Breast epithelium (tissue), 4 donors: Measurements from ENCODE around the gene FCSK. TPM values are rescaled to one million over a fixed set of nuclear protein-coding genes. Genes with fewer than 3 reads are reported as not detected.

Experiments
- DNase-seq, 2 donors: peaks; one replicate each; pipeline ENCODE4 v3.0.0-alpha.2; 2019; ENCODE audit warnings: low spot score in 2 of 2
- H3K27ac ChIP-seq, 2 donors: fragments of 200-600 bp; sonication (generic) in 1 of 2; one replicate each; pipeline ENCODE4 v1.5.1; 2016 to 2019; ENCODE audit warnings: mild to moderate bottlenecking in 1 of 2
- H3K27me3 ChIP-seq, 2 donors: fragments of 200-600 bp; sonication (generic) in 1 of 2; one replicate each; pipeline versions ENCODE4 v1.5.1 to v1.6.0; 2017 to 2019; ENCODE audit warnings: control low read depth in 1 of 2, mild to moderate bottlenecking in 1 of 2
- H3K36me3 ChIP-seq: fragments of 200-600 bp; one replicate; pipeline ENCODE4 v1.5.1; 2019
- H3K4me1 ChIP-seq, 2 donors: fragments of 200-600 bp; sonication (generic); one replicate each; pipeline ENCODE4 v1.5.1; 2016 to 2019; ENCODE audit warnings: control low read depth in 1 of 2
- H3K4me3 ChIP-seq, 3 donors: fragments of 200-600 bp; sonication (generic); 1 replicate in 2 of 3; 2 replicates in 1 of 3; pipeline ENCODE4 v1.5.1; 2016 to 2019; ENCODE audit warnings: mild to moderate bottlenecking in 3 of 3, moderate library complexity in 2 of 3
- H3K9me3 ChIP-seq, 2 donors: fragments of 200-600 bp; sonication (generic) in 1 of 2; one replicate each; pipeline ENCODE4 v1.5.1; 2016 to 2019; ENCODE audit warnings: control low read depth in 1 of 2
- POLR2A ChIP-seq: fragments of 450-650 bp; IDR thresholded peaks from one replicate; pipeline ENCODE4 v1.6.1; 2016; ENCODE audit warnings: antibody characterized with exemption, mild to moderate bottlenecking, moderate library complexity
- POLR2AphosphoS5 ChIP-seq, 3 donors: sonication (generic); formaldehyde crosslinking; IDR thresholded peaks; one replicate each; pipeline ENCODE4 v1.6.1; 2017; ENCODE audit warnings: antibody characterized with exemption in 3 of 3
- intact Hi-C: fragments of 100-400 bp; cut with DNase I; formaldehyde crosslinking; loops from one replicate; pipeline ENCODE4 v1.15.1; 2023; ENCODE audit warnings: low total_unique reads
- total RNA-seq, 3 donors: library from RNA; depleted of rRNA; stranded (reverse); fragments of >200 nt; gene quantifications; one replicate each; pipeline ENCODE4 v1.1.0, GENCODE V29; 2016
- TF ChIP-seq, protein P1 (sequence below), 3 donors: fragments of 450-650 bp; IDR thresholded peaks; one replicate each; pipeline ENCODE4 v1.5.1; 2016 to 2017; ENCODE audit warnings: antibody characterized with exemption in 3 of 3, mild to moderate bottlenecking in 3 of 3, moderate library complexity in 3 of 3

The FCSK gene
- total RNA-seq, 3 donors from 2014 or later = 10.7 to 27.8 (median 18.0) TPM

DNA sequence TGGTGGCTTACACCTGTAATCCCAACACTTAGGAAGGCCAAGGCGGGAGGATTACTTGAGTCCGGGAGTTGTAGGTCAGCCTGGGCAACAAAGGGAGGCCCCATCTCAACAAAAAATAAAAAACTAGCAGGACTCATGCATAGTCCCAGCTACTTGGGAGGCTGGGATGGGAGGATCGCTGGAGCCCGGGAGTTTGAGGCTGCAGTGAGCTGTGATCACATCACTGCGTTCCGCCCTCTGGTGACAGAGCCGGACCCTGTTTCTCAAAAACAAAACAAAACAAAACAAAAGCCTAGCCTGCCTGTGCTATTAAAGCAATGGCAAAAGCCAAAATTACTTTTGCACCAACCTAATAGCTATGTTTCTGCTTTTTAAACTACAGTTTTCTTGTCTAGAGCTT is 1.5 kb downstream of the FCSK start:
- no peak overlapping the region for H3K27ac ChIP-seq
- DNase-seq = no peak
- no peaks in the 10 kb centered on the region for H3K27me3 ChIP-seq
- TF ChIP-seq, protein P1, sequence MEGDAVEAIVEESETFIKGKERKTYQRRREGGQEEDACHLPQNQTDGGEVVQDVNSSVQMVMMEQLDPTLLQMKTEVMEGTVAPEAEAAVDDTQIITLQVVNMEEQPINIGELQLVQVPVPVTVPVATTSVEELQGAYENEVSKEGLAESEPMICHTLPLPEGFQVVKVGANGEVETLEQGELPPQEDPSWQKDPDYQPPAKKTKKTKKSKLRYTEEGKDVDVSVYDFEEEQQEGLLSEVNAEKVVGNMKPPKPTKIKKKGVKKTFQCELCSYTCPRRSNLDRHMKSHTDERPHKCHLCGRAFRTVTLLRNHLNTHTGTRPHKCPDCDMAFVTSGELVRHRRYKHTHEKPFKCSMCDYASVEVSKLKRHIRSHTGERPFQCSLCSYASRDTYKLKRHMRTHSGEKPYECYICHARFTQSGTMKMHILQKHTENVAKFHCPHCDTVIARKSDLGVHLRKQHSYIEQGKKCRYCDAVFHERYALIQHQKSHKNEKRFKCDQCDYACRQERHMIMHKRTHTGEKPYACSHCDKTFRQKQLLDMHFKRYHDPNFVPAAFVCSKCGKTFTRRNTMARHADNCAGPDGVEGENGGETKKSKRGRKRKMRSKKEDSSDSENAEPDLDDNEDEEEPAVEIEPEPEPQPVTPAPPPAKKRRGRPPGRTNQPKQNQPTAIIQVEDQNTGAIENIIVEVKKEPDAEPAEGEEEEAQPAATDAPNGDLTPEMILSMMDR (IDR thresholded peaks at IDR 0.05) = no peak
- TF ChIP-seq POLR2A = no peak
- no peak for TF ChIP-seq POLR2AphosphoS5 (IDR thresholded peaks at IDR 0.05)
- intact Hi-C loops = no loop called here
- no peaks in the 10 kb centered on the region for H3K9me3 ChIP-seq
- no peaks in the 10 kb centered on the region for H3K36me3 ChIP-seq
- H3K4me1 ChIP-seq = no peaks in the 10 kb centered on the region
- no peak overlapping the region for H3K4me3 ChIP-seq

DNA sequence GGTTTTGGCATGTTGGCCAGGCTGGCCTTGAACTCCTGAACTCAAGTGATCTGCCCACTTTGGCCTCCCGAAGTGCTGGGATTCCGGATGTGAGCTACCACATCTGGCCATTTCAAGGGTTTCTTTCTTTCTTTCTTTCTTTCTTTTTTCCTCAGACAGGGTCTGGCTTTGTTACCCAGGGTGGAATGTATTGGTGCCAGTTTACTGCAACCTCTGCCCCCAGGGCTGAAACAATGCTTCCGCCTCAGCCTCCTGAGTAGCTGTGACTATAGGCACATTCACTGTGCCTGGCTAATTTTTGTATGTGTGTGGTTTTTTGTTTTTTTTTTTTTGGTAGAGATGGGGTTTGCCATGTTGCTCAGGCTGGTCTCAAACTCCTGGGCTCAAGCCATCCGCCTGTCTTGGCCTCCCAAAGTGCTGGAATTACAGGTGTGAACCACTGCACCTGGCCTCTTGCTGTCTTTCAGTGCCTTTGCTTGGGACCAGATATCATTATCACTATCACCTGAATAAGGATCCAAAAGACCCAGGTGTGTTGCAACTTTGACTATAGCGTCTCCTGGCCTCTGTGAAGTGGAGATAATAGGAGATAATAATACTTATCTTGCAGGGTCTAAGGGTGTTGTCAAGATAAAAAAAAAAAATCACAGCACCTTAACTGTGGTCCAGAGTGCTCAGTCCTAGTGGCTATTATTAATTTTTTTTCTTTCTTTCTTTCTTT is 3.2 kb downstream of the FCSK start:
- H3K36me3 ChIP-seq = no peaks in the 10 kb centered on the region
- H3K27ac ChIP-seq = no peak overlapping the region
- H3K4me3 ChIP-seq = no peak overlapping the region
- no peaks in the 10 kb centered on the region for H3K4me1 ChIP-seq
- intact Hi-C loops = no loop called here
- no peaks in the 10 kb centered on the region for H3K27me3 ChIP-seq
- H3K9me3 ChIP-seq = no peaks in the 10 kb centered on the region
- TF ChIP-seq, protein P1 (IDR thresholded peaks at IDR 0.05) = no peak
- no peak for TF ChIP-seq POLR2A
- TF ChIP-seq POLR2AphosphoS5 (IDR thresholded peaks at IDR 0.05) = no peak
- DNase-seq = no peak

DNA sequence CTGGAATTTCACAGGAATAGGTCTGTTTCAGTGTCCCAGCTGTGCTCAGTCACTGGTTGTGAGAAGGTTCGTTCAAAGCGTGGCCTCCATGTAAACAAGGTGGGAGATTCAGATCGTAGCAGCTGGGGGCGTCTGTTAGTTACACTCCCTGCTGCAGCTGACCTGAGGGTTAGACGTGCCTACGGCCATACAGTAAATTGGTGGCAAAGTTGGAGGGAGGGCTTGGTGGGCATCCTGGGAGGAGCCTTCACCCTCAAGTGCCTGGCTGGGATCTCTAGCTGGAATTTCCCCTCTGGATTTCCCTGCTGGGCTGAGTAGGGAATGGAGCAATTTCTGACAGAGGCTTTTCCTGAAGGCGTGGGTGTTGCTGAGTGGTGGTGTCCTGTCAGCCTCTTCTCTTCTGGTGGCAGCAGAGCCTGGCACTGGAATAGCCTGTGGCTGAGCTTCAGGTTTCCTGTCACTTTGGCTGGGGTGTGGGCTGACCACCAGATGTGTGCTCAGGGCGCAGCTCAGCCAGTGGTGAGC is 6.4 kb downstream of the FCSK start:
- Histone ChIP-seq H3K4me1 (no peaks in the 10 kb centered on the region), H3K4me3 (no peak overlapping the region), H3K27me3 (no peaks in the 10 kb centered on the region), H3K27ac (no peak overlapping the region), H3K9me3 (no peaks in the 10 kb centered on the region), H3K36me3 (no peaks in the 10 kb centered on the region)
- TF ChIP-seq, protein P1 (IDR thresholded peaks at IDR 0.05) = no peak
- no peak for DNase-seq
- intact Hi-C loops = no loop called here

DNA sequence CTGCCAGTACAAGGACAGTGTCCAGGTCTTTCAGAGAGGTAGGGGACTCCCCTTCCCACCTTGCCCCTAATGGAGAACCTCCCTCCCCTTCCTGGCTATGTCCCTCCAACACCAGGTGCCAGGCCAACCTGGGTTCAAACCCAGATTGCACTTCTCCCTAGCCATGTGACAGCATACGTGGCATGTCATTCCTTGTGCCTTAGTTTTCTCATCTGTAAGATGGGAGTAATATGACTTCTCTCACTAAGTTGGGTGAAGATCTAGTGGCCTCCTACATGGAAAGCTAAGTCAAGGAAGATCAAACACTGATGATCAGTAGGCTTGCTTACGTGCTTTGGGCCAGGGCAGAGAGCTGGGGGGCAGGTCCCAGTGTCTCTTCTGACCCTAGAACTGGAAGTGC is 8.8 kb downstream of the FCSK start:
- no peak overlapping the region for H3K27ac ChIP-seq
- H3K9me3 ChIP-seq = no peaks in the 10 kb centered on the region
- no peaks in the 10 kb centered on the region for H3K4me1 ChIP-seq
- no peak overlapping the region for H3K4me3 ChIP-seq
- intact Hi-C loops = no loop called here
- H3K36me3 ChIP-seq = no peaks in the 10 kb centered on the region
- TF ChIP-seq POLR2A (no peak), POLR2AphosphoS5 (IDR thresholded peaks at IDR 0.05) (no peak)
- TF ChIP-seq, protein P1 (IDR thresholded peaks at IDR 0.05) = no peak
- no peak for DNase-seq
- no peaks in the 10 kb centered on the region for H3K27me3 ChIP-seq

DNA sequence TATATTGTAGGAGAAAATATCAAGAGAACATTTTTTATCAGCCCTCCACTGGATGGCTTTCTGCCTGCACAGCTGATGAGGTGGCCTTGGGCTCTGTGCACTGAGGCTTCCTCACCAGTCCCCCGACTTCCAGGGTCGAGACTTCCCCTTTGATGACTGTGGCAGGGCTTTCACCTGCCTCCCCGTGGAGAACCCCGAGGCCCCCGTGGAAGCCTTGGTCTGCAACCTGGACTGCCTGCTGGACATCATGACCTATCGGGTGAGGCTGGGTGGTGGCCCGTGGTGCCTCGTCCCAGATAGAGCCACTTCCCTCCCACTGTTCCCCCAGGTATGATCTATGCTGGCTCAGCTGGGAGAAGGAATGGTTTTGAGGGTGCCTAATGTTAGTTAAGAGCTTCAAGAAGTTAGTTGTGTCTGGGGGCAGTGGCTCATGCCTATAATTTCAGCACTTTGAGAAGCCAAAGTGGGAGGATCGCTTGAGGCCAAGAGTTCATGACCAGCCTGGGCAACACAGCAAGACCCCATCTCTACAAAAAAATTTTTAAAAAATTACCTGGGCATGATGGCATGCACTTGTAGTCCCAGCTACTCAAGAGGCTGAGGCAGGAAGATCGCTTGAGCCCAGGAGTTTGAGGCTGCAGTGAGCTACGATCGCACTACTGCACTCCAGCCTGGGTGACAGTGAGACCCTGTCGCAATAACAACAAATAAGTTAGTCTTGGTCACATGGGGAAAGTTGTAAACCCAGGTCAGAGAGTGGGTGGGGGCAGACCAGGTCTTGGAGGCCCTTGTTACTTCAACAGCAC is 11.8 kb downstream of the FCSK start:
- H3K4me3 ChIP-seq = no peak overlapping the region
- H3K27me3 ChIP-seq = no peaks in the 10 kb centered on the region
- H3K4me1 ChIP-seq = no peaks in the 10 kb centered on the region
- DNase-seq = no peak
- H3K27ac ChIP-seq = no peak overlapping the region
- no peaks in the 10 kb centered on the region for H3K36me3 ChIP-seq
- intact Hi-C loops = no loop called here
- H3K9me3 ChIP-seq = no peaks in the 10 kb centered on the region
- TF ChIP-seq, protein P1 (IDR thresholded peaks at IDR 0.05) = no peak
- TF ChIP-seq POLR2AphosphoS5 (IDR thresholded peaks at IDR 0.05) (no peak), POLR2A (no peak)
